HUDEP-2 (cell line): ENCODE data around the gene PIK3R3.
A peak's percentile ranks its signal among the peaks of the same experiment; 100 is the strongest.

Experiments used
- DNase-seq, 76 experiments: peaks; one replicate each; lab custom pipeline; 2025; ENCODE audit not compliant: unreplicated experiment in 76 of 76; lab: John Stamatoyannopoulos, UW

Gene PIK3R3

GRCh38 chr1:46132529-46133180 is at the start of gene PIK3R3:
Gene PIK3R3, minus strand, starts transcription at chr1:46132629. Its CDS starts 677 bp downstream, at chr1:46131952.
- DNase-seq: peak; percentile 83 to 99 (median 97)

GRCh38 chr1:46181343-46182260 is 49.2 kb upstream of the PIK3R3 start:
- DNase-seq: no peak

- DNase-seq: peak in 61 of 76 experiments; percentile 14 to 76 (median 46)
These were observed 47.7 kb upstream of the PIK3R3 start for GRCh38 chr1:46180082-46180616.

- DNase-seq: peak in 69 of 76 experiments; percentile 6 to 82 (median 53)
These were observed 47.0 kb upstream of the PIK3R3 start for GRCh38 chr1:46179138-46180081.

- DNase-seq: no peak
These were observed 43.9 kb upstream of the PIK3R3 start, which contains the start of gene P3R3URF for GRCh38 chr1:46176211-46176865. Gene P3R3URF, minus strand, starts transcription at chr1:46176488. Its CDS starts 17 bp downstream, at chr1:46176471.

GRCh38 chr1:46175243-46175642 is 42.8 kb upstream of the PIK3R3 start:
- no peak for DNase-seq

- no peak for DNase-seq
These were observed 42.2 kb upstream of the PIK3R3 start, which contains the start of gene TSPAN1 for GRCh38 chr1:46174448-46175231. Gene TSPAN1, plus strand, starts transcription at chr1:46175087. Its CDS starts 6,021 bp downstream, at chr1:46181108.

- no peak for DNase-seq
These were observed 41.0 kb upstream of the PIK3R3 start for GRCh38 chr1:46173361-46173856.

GRCh38 chr1:46172321-46172720 is 39.9 kb upstream of the PIK3R3 start:
- no peak for DNase-seq

- DNase-seq: no peak
These were observed 39.4 kb upstream of the PIK3R3 start for GRCh38 chr1:46171871-46172270.

- DNase-seq: no peak
These were observed 38.9 kb upstream of the PIK3R3 start for GRCh38 chr1:46171351-46171750.

- DNase-seq: no peak
These were observed 37.5 kb upstream of the PIK3R3 start for GRCh38 chr1:46169811-46170454.

GRCh38 chr1:46168477-46168876 is 36.0 kb upstream of the PIK3R3 start:
- DNase-seq: no peak

- no peak for DNase-seq
These were observed 34.4 kb upstream of the PIK3R3 start for GRCh38 chr1:46166521-46167462.

GRCh38 chr1:46160212-46160611 is 27.8 kb upstream of the PIK3R3 start:
- DNase-seq: no peak

GRCh38 chr1:46159516-46159915 is 27.1 kb upstream of the PIK3R3 start:
- peak in 2 of 76 experiments; percentile 21 to 22 for DNase-seq
